SH-SY5Y (cell line): ENCODE data around the gene FKBP15.
A peak's percentile ranks its signal among the peaks of the same experiment; 100 is the strongest.

Experiments
- GATA2 ChIP-seq: IDR thresholded peaks from 2 replicates; pipeline ENCODE4 v1.6.1; 2011; ENCODE audit warnings: mild to moderate bottlenecking, low read depth, low read length
- GATA3 ChIP-seq: IDR thresholded peaks from 2 replicates; pipeline ENCODE4 v1.6.1; 2011; ENCODE audit warnings: low read depth, mild to moderate bottlenecking, low read length, moderate library complexity

GRCh38 chr9:113254991-113255390, 33.9 kb upstream of the FKBP15 start:
- peak; percentile 57 for TF ChIP-seq GATA3
- TF ChIP-seq GATA2, result no peak
